ENCODE data around the gene GSTA4.

DNA sequence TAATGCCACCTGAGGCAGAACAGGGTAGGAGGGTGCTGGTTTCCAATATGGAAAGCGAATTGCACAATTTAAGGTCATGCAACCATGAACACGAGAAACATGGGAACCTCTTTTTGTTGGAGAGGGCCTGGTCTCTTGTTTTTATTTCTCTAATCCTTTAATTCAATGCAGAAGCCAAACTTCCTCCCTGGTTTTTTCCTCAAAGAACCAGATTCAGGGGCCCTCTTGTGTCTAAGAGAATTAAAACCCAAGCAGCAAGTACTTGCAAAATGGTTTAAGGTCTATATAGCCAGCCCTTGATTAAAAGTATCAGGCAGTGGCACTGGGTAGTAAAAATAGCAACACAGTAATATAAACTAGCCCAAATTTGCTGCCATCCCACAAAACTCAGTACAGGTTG is 19.5 kb downstream of the GSTA4 start:
- TF ChIP-seq, protein P1, sequence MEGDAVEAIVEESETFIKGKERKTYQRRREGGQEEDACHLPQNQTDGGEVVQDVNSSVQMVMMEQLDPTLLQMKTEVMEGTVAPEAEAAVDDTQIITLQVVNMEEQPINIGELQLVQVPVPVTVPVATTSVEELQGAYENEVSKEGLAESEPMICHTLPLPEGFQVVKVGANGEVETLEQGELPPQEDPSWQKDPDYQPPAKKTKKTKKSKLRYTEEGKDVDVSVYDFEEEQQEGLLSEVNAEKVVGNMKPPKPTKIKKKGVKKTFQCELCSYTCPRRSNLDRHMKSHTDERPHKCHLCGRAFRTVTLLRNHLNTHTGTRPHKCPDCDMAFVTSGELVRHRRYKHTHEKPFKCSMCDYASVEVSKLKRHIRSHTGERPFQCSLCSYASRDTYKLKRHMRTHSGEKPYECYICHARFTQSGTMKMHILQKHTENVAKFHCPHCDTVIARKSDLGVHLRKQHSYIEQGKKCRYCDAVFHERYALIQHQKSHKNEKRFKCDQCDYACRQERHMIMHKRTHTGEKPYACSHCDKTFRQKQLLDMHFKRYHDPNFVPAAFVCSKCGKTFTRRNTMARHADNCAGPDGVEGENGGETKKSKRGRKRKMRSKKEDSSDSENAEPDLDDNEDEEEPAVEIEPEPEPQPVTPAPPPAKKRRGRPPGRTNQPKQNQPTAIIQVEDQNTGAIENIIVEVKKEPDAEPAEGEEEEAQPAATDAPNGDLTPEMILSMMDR (IDR thresholded peaks at IDR 0.05; ENCODE audit: poor library complexity), result no peak
- TF ChIP-seq EZH2phosphoT487 (IDR thresholded peaks at IDR 0.05; ENCODE audit: low read depth, severe bottlenecking, unreplicated experiment), result no peak
- TF ChIP-seq EZH2 (IDR thresholded peaks at IDR 0.05; ENCODE audit: borderline replicate concordance), result no peak
